GM12801 (cell line): ENCODE data around the gene C6orf89.

ENCODE experiments used
- TF ChIP-seq, protein P1 (sequence below): IDR thresholded peaks from one replicate; pipeline ENCODE4 v1.5.1; 2011; ENCODE audit warnings: control low read depth; ENCODE audit not compliant: insufficient read length; ENCODE audit errors: extremely low read depth

C6orf89 gene

DNA sequence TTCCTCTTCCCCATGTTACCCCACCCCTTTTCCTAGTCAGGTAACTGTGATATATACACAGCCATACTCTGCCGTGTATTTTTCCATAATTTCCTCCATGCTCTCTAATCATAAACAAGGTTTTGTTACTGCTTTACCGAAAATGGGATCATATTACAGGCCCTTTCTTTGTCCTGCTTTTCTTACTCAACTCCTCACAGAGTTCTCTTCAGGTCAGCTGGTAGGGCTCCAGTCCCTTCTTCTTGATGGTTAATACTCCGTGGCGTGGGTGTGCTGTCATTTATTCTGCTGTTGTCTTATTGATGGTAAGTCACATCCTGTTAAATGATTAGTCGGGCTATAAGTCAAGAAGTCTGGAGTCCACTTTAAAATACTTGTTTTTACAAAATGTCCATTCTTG, 43.9 kb downstream of the C6orf89 start:
- TF ChIP-seq, protein P1, sequence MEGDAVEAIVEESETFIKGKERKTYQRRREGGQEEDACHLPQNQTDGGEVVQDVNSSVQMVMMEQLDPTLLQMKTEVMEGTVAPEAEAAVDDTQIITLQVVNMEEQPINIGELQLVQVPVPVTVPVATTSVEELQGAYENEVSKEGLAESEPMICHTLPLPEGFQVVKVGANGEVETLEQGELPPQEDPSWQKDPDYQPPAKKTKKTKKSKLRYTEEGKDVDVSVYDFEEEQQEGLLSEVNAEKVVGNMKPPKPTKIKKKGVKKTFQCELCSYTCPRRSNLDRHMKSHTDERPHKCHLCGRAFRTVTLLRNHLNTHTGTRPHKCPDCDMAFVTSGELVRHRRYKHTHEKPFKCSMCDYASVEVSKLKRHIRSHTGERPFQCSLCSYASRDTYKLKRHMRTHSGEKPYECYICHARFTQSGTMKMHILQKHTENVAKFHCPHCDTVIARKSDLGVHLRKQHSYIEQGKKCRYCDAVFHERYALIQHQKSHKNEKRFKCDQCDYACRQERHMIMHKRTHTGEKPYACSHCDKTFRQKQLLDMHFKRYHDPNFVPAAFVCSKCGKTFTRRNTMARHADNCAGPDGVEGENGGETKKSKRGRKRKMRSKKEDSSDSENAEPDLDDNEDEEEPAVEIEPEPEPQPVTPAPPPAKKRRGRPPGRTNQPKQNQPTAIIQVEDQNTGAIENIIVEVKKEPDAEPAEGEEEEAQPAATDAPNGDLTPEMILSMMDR: no peak

DNA sequence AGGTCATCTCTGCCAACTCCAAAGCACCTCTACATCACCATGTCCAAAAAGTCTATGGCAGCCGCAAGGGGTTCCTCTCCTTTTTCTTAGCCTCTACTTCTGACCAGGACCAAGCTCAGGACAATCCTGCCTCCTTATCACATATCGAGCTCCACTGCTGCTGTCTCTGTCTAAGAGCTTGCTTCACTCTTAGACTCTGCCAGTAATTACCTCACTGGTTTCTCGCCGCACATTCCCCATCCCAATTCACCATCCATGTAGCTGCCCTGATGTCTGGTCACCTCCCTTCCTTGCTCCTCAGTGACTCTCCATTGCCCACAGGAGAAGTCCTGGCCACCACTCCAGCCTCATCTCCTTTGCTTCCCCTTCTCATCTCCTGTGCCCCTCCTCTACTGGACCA, 44.7 kb downstream of the C6orf89 start:
- TF ChIP-seq, protein P1: no peak

DNA sequence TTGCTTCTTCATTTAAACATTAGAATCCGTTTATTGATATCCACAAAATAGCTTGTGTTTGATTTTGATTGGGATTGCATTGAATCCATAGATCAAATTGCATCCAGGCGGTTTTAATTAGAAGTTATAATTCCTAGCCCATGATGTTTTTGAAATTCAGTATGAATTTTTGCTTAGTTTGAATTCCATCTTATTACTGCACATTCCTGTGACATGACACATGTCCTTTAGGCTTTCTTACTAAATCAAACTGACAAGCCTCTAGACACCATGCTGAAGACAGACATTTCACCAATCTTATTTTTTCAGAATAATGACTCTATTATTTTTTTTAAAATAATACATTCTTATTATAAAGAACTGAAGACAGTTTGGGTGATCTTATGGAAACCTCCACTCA, 47.4 kb downstream of the C6orf89 start:
- TF ChIP-seq, protein P1: no peak

DNA sequence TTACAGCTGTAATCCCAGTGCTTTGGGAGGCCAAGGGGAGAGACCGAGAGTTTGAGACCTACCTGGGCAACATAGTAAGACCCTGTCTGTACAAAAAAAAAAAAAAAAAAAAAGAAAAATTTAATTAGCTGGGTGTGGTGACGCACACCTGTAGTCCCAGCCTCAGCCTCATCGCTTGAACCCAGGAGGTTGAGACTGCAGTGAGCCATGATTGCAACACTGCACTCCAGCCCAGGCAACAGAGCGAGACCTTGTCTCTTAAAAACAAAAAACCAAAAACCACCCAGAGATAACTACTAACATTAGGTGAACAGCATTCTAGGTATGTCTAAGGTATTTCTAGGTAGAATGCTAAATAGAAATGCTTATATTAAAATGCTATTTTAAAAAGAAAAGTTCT, 47.8 kb downstream of the C6orf89 start:
- TF ChIP-seq, protein P1: no peak

DNA sequence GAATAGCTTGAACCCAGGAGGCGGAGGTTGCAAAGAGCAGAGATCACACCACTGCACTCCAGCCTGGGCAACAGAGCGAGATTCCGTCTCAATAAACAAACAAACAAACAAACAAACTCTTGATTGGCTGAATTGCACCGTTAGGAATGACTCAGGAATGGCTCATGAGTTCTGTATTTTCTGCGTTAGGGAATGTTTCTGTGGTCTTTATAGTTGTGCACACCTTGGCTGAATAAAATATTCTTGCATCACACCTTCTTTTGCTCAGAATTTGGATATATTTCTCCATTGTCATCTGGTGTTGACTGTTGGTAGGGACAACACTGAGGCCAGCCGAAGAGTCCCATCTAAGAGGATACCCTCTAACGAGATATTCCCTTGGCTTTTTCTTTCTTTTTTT, 49.1 kb downstream of the C6orf89 start:
- TF ChIP-seq, protein P1: no peak

DNA sequence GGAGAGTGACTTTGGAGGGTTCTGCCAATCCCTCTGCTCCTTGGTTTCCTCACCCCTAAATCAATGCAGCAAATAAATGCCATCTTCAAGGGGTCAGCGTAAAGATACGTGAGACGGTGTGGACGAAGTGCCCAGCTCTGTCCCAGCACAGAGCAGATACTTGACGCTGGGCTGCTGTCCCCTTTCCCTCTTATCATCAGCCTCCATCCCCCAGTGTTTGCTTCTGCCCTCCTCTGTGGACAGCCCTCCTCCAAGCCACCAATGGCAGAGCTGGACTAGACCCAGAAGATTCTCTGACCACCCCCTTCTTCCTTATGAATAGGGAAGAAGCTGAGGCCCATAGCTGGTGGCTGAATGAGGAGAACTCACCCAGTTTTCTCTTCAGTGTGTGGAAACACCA, 51.1 kb downstream of the C6orf89 start:
- TF ChIP-seq, protein P1: no peak

DNA sequence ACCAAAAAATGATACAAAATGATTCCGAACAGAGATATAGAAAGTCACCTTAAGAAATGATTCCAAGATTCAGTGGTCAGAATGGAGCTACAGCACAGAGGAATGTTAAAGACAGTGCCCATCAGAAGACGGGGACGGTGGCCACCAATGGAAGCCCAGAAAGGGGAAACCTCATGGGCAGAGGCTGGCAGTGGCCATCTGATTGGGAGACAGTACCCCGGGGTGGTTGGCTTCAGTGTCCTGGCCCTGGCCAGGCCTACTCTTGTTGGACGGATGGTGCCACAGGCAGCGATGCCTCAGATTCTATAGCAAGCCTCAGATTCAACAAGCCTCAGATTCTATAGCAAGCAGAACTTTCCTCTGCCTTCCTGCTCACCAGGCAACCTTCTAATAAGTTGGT, 52.1 kb downstream of the C6orf89 start:
- TF ChIP-seq, protein P1: no peak

DNA sequence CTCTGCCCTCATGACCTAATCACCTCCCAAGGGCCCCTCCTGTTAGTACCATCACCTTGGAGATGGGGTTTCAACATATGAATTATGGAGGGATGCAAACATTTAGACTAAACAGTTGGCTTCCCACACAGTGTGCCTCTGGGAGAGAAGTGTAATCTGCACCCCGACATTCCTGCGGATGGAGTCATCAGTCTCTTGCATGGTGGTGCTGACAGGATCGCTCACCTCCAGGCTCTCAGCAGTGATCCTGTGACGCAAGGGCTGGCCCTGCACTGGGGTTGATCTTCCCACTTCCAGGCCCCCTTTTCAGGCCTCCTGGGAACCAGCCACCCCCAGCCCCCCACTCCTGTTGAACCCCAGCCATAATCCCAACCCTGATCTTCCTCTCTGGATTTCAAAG, 52.8 kb downstream of the C6orf89 start:
- TF ChIP-seq, protein P1: no peak
